22Rv1 (cell line): ENCODE results near the gene KCTD7.
"Not testable (repeated sequence)": the region's sequence is repeated elsewhere in the genome, so short reads cannot be mapped to it uniquely, and the experiment has no call there.

Source experiments
- CTCF ChIP-seq: fragments of 450-650 bp; IDR thresholded peaks from 2 replicates; pipeline ENCODE4 v1.5.1; 2017; ENCODE audit warnings: mild to moderate bottlenecking
- ZFX ChIP-seq: fragments of 450-650 bp; IDR thresholded peaks from 2 replicates; pipeline ENCODE4 v1.6.1; 2017; ENCODE audit warnings: antibody characterized with exemption, borderline replicate concordance

GRCh38 chr7:66635982-66636546 lies 7.4 kb downstream of the KCTD7 start:
- TF ChIP-seq CTCF, ZFX: not testable (repeated sequence)
